Measurements from ENCODE around the gene TSPAN31. TPM values are rescaled to one million over a fixed set of nuclear protein-coding genes. Genes with fewer than 3 reads are reported as not detected.

The TSPAN31 gene
- total and polyA plus RNA-seq, 9 of the 15 experiments (the other 6 are each of a cell fraction or from before 2014, with no cell fraction given) = 11.3 to 26.4 (median 14.3) TPM

- Histone ChIP-seq H3K9me3 (replicated peaks; ENCODE audit: control insufficient read depth, insufficient read depth, low read depth, low read length) (no peaks in the 10 kb centered on the region), H3K4me2 (ENCODE audit: insufficient read depth, low read length) (no peak overlapping the region), H2AFZ (ENCODE audit: low read depth, low read length) (no peak overlapping the region), H4K20me1 (replicated peaks; ENCODE audit: control insufficient read depth, insufficient read depth, low read length) (no peaks in the 10 kb centered on the region), H3K9me1 (ENCODE audit: control insufficient read depth, insufficient read depth, low read length) (no peaks in the 10 kb centered on the region), H3K4me3 (no peak overlapping the region), H3K27ac (ENCODE audit: extremely low read depth, low read depth, low read length) (no peak overlapping the region), H3K36me3 (ENCODE audit: control insufficient read depth, insufficient read depth, low read length) (peaks cover 19% of the 10 kb centered on the region; the same call in 2 of the 3 replicates), H3K79me2 (ENCODE audit: control insufficient read depth, insufficient read depth, low read length) (no peaks in the 10 kb centered on the region), H3K27me3 (ENCODE audit: control insufficient read depth in 2 of 2, insufficient read depth in 2 of 2, low read length in 2 of 2) (no peaks in the 10 kb centered on the region), H3K9ac (ENCODE audit: insufficient read depth in 1 of 2, low read depth in 2 of 2, low read length in 2 of 2) (peak overlapping the region in 1 of 2 experiments; percentile 29; a peak in 1 of 4 replicates), H3K4me1 (replicated peaks in 1 of 2; ENCODE audit: control insufficient read depth in 2 of 2, insufficient read depth in 2 of 2, low read length in 2 of 2) (peaks cover 8 to 25% of the 10 kb centered on the region in 2 experiments)
- WGBS (ENCODE audit: insufficient coverage, low coverage, missing lambda C conversion rate) = 83% methylated on average over 16 of the region's 17 CpGs
- no peak for ATAC-seq
- no peak for FAIRE-seq
- no peak for DNase-seq (ENCODE audit: extremely low read depth in 1 of 4, low spot score in 3 of 4)
- CTCF ChIA-PET (ENCODE audit: low intra/inter-chr PET ratio) = no interaction called here
- TF ChIP-seq CTBP1 (IDR thresholded peaks at IDR 0.05; ENCODE audit: borderline replicate concordance) (no peak), ZBTB11 (CRISPR knock-in tag; IDR thresholded peaks at IDR 0.05) (peak in 1 of 3 experiments; percentile 93; a peak in 1 of 6 replicates)
- POLR2A ChIA-PET = interaction anchor here (0.7 kb wide), 1 partner anchor 122 kb away, joined by 3 read pairs; no protein-coding TSS in a partner anchor
- no TSS peak for BruUV-seq (replicated peaks)
- intact Hi-C loops (cut with micrococcal nuclease) = no loop called here
- in situ Hi-C loops (cut with MboI) = no loop called here
Measured at GRCh38 chr12:57764662-57765002, 19.8 kb downstream of the TSPAN31 start.

All from K562 (cell line).